Fibroblast of the aortic adventitia (primary cell): ENCODE measurements around the gene ZNF680. TPM values are rescaled to one million over a fixed set of nuclear protein-coding genes. Genes with fewer than 3 reads are reported as not detected.
"Not testable (repeated sequence)": the region's sequence is repeated elsewhere in the genome, so short reads cannot be mapped to it uniquely, and the experiment has no call there.

Experiments used
- DNase-seq: peaks from one replicate; pipeline ENCODE4 v3.0.0-alpha.2; 2010; ENCODE audit warnings: low read depth
- H3K4me3 ChIP-seq: 2 replicates; pipeline ENCODE4 v1.5.1; 2011; ENCODE audit warnings: low read depth, mild to moderate bottlenecking, control low read depth, low read length, moderate library complexity
- total RNA-seq: library from RNA; depleted of rRNA; stranded (reverse); fragments of >200 nt; gene quantifications from 2 replicates; pipeline ENCODE4 v1.2.3, GENCODE V29; 2012; ENCODE audit warnings: low replicate concordance
- TF ChIP-seq, protein P1 (sequence below): IDR thresholded peaks from 2 replicates; pipeline ENCODE4 v1.5.1; 2011; ENCODE audit warnings: mild to moderate bottlenecking, low read length, control low read depth, inconsistent platforms; ENCODE audit not compliant: insufficient read depth

Gene ZNF680
- total RNA-seq, 1 donor, result 14.6 TPM

DNA sequence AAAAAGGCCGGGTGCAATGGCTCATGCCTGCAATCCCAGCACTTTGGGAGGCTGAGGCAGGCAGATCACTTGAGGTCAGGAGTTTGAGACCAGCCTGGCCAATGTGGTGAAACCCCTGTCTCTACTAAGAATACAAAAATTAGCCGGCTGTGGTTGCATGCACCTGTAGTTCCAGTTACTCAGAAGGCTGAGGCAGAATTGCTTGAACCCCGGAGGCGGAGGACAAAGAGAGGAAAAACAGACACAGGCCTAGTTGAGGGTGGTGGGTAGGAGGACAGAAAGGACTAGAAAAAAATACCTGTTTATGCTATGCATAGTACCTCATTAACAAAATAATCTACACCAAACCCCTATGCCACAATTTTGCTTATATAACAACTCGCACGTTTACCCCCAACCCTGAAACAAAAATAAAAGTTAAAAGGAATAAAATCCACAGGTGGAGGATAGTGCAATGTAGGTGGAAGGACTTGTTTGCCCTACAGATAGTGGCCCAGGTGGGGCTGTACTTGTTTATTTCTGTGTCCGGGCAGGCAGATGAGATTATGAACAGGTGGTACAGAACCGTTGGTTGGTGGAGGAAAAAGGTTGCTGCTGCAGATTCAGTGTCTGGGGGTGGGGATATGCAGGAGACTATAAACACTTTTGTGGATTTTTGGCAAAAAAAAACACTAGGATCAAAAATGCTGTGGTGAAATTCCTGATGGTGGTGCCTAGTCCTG lies 5.1 kb downstream of the ZNF680 start:
- no peak for DNase-seq
- TF ChIP-seq, protein P1, sequence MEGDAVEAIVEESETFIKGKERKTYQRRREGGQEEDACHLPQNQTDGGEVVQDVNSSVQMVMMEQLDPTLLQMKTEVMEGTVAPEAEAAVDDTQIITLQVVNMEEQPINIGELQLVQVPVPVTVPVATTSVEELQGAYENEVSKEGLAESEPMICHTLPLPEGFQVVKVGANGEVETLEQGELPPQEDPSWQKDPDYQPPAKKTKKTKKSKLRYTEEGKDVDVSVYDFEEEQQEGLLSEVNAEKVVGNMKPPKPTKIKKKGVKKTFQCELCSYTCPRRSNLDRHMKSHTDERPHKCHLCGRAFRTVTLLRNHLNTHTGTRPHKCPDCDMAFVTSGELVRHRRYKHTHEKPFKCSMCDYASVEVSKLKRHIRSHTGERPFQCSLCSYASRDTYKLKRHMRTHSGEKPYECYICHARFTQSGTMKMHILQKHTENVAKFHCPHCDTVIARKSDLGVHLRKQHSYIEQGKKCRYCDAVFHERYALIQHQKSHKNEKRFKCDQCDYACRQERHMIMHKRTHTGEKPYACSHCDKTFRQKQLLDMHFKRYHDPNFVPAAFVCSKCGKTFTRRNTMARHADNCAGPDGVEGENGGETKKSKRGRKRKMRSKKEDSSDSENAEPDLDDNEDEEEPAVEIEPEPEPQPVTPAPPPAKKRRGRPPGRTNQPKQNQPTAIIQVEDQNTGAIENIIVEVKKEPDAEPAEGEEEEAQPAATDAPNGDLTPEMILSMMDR, result no peak
- H3K4me3 ChIP-seq, result no peak overlapping the region

DNA sequence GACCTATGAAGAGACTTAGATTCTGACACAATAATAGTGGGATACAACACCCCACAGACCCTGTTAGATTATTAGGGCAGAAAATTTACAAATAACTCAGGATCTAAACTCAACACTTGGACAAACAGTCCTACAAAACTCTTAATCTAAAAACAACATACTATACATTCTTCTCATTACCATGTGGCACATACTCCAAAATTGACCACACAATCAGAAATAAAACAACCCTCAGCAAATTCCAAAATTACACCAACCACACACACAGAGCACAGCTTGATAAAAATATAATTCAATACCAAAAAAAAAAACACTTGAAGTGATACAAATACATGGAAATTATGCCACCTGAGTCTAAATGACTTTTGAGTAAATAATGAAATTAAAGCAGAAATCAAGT lies 7.8 kb downstream of the ZNF680 start:
- H3K4me3 ChIP-seq, result no peak overlapping the region
- TF ChIP-seq, protein P1, result no peak
- peak; percentile 7 for DNase-seq

DNA sequence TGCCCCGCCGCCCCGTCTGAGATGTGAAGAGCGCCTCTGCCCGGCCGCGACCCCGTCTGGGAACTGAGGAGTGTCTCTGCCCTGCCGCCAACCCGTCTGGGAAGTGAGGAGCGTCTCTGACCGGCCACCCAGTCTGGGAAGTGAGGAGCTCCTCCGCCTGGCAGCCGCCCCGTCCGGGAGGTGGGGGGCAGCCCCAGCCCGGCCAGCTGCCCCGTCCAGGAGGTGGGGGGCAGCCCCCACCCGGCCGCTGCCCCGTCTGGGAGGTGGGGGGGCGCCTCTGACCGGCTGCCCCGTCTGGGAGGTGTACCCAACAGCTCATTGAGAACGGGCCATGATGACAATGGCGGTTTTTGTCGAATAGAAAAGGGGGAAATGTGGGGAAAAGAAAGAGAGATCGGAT lies 8.7 kb downstream of the ZNF680 start:
- not testable (repeated sequence) for DNase-seq, H3K4me3 ChIP-seq

DNA sequence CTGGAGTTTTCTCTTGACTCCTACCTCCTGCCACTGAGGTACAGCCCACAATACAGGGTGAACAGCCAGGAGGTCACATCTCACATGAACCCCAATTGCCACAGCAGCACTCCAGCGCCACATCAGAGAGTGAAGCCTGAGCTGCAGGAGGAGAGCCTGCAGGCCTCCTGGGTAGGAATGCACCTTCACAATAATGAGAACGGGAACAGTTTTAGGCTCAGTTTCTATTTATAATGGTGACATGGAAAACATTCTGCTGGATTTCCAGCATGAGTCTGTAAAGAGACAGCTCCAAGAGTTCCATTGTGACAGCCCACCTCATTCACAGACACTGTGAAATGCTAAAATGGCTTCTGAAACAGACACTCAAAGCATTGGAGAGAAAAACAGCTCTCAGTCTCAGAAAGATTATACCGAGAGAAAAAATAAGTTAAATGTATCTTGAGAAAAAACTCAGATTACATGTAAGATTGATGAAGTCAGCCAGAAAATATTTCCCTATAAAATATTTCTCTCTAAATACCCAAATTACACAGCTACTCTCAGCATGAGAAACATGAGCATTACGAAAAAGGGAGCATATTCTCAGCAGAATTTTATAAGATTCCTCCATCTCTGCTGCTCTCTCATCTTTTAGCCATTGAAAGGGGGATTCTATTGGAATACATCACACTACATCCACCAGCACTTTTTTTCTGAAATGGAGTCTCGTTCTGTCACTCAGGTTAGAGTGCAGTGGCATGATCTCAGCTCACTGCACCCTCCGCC lies 11.3 kb downstream of the ZNF680 start:
- TF ChIP-seq, protein P1, result no peak
- H3K4me3 ChIP-seq, result no peak overlapping the region
- no peak for DNase-seq

DNA sequence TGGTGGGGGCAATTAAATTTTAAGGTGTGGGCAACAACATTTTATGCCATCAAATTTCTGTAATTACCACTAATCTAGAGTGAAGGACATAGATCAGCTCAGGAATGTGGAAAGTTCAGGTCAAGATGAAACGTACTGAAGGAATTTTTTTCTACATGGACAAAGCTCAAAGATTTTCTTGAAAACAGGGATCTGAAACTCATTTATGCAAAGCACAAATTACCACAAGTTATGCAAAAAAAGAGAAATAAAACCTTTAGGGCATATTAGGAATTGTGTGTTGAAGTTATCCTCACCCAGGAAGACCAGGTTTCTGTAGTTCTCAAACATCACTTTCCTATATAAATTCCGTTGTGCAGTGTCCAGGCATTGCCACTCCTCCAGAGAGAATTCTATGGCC lies 18.9 kb downstream of the ZNF680 start:
- no peak overlapping the region for H3K4me3 ChIP-seq
- no peak for DNase-seq
- TF ChIP-seq, protein P1, result no peak

DNA sequence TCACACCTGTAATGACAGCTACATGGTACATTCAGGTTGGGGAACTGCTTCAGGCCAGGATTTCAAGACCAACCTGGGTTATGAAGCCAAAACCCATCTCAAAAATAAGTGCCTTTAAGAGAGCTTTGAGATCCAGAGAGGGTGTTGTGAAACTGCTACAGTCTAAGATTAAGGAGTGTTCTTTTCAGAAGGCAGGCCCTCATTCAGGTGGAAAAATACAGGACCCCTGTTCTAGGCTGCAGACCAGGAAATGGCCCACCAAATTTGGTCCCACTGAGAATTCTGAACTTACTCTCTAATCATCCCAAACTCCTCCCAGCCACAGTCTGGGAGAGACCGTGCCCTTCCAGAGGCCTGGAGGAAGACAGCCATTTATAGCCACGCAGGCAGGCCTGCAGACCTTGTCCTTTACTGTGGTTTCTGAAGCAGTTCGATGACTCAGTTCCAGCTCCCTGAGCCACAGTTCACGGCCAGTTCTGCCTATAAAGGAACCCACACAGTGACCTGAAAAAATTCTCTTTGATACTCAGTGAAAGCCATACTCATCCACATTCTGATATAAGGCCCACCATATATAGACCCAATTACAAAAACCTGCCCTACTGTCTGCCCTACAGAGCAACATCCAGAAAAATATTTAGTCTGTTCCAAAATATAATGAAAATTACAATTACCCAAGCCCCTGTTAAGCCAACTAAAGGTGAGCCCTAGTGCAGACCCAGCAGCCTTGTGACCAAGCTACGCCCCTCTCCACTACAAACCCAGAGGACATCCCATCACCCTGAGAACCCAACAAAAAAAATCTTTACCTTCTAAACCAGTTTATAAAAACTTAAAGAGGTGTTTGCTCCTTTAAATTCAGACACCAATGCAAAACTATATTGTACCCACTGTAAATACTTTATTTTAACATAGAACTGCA lies 21.2 kb downstream of the ZNF680 start:
- TF ChIP-seq, protein P1, result no peak
- no peak overlapping the region for H3K4me3 ChIP-seq
- DNase-seq, result peak; percentile 35
